ENCODE results near the gene AGAP1. TPM values are rescaled to one million over a fixed set of nuclear protein-coding genes. Genes with fewer than 3 reads are reported as not detected.

AGAP1 gene
- total and polyA plus RNA-seq, 7 donors = 10.8 to 42.7 (median 18.6) TPM

GRCh38 chr2:235711527-235711926, 217.7 kb downstream of the AGAP1 start:
- DNase-seq = peak; percentile 48
- WGBS, 2 donors = 88% methylated on average over 11 of the region's 11 CpGs
- Histone ChIP-seq H3K27ac (no peak overlapping the region), H3K4me3 (no peak overlapping the region), H3K36me3 (peaks cover 0 to 8% (median 0%) of the 10 kb centered on the region in 4 donors), H3K9me3 (no peaks in the 10 kb centered on the region), H3K27me3 (no peaks in the 10 kb centered on the region), H3K4me1 (peaks cover 0 to 4% (median 0%) of the 10 kb centered on the region in 4 donors)
- TF ChIP-seq EP300 (IDR thresholded peaks at IDR 0.05) (no peak), POLR2A (IDR thresholded peaks at IDR 0.05) (no peak), CTCF (IDR thresholded peaks at IDR 0.05) (no peak), POLR2AphosphoS5 (IDR thresholded peaks at IDR 0.05) (no peak)
- intact Hi-C loops (cut with DNase I) = no loop called here

GRCh38 chr2:235712176-235712575, 218.3 kb downstream of the AGAP1 start:
- TF ChIP-seq POLR2AphosphoS5 (IDR thresholded peaks at IDR 0.05) (no peak), POLR2A (IDR thresholded peaks at IDR 0.05) (no peak), CTCF (IDR thresholded peaks at IDR 0.05) (no peak), EP300 (IDR thresholded peaks at IDR 0.05) (no peak)
- H3K4me1 ChIP-seq = peaks cover 0 to 11% (median 3%) of the 10 kb centered on the region in 4 donors
- H3K27me3 ChIP-seq = no peaks in the 10 kb centered on the region
- DNase-seq = peak; percentile 24
- H3K9me3 ChIP-seq = no peaks in the 10 kb centered on the region
- no peak overlapping the region for H3K27ac ChIP-seq
- no peak overlapping the region for H3K4me3 ChIP-seq
- WGBS, 2 donors = 93 to 94% methylated on average over 6 of the region's 6 CpGs
- intact Hi-C loops (cut with DNase I) = no loop called here
- H3K36me3 ChIP-seq = peaks cover 0 to 8% (median 0%) of the 10 kb centered on the region in 4 donors

GRCh38 chr2:235713189-235713588, 219.3 kb downstream of the AGAP1 start:
- DNase-seq = no peak
- WGBS, 2 donors = 93 to 95% methylated on average over 9 of the region's 9 CpGs

GRCh38 chr2:235715601-235716000, 221.8 kb downstream of the AGAP1 start:
- H3K4me3 ChIP-seq = no peak overlapping the region
- no peaks in the 10 kb centered on the region for H3K36me3 ChIP-seq
- no peak overlapping the region for H3K27ac ChIP-seq
- intact Hi-C loops (cut with DNase I) = no loop called here
- no peaks in the 10 kb centered on the region for H3K27me3 ChIP-seq
- H3K4me1 ChIP-seq = peaks cover 0 to 18% (median 6%) of the 10 kb centered on the region in 4 donors
- no peak for DNase-seq
- H3K9me3 ChIP-seq = no peaks in the 10 kb centered on the region
- no peak for TF ChIP-seq POLR2A (IDR thresholded peaks at IDR 0.05)
- no peak for TF ChIP-seq POLR2AphosphoS5 (IDR thresholded peaks at IDR 0.05)
- TF ChIP-seq EP300 (IDR thresholded peaks at IDR 0.05) = no peak
- TF ChIP-seq CTCF (IDR thresholded peaks at IDR 0.05) = no peak
- 95 to 96% methylated on average over 10 of the region's 10 CpGs for WGBS, 2 donors

More at GRCh38 chr2:235713189-235713588, 219.3 kb downstream of the AGAP1 start:
- Histone ChIP-seq H3K4me3 (no peak overlapping the region), H3K27ac (no peak overlapping the region), H3K27me3 (no peaks in the 10 kb centered on the region), H3K4me1 (peaks cover 0 to 18% (median 6%) of the 10 kb centered on the region in 4 donors), H3K9me3 (no peaks in the 10 kb centered on the region), H3K36me3 (peaks cover 0 to 8% (median 0%) of the 10 kb centered on the region in 4 donors)
- intact Hi-C loops (cut with DNase I) = no loop called here
- TF ChIP-seq POLR2A (IDR thresholded peaks at IDR 0.05) = no peak
- no peak for TF ChIP-seq POLR2AphosphoS5 (IDR thresholded peaks at IDR 0.05)
- no peak for TF ChIP-seq EP300 (IDR thresholded peaks at IDR 0.05)
- no peak for TF ChIP-seq CTCF (IDR thresholded peaks at IDR 0.05)

Measured in sigmoid colon (tissue), 7 donors.